D721Med (cell line): ENCODE results near the gene GBP1.

Experiments
- DNase-seq: peaks from one replicate; pipeline ENCODE4 v3.0.0; 2011; ENCODE audit warnings: low spot score; ENCODE audit not compliant: insufficient read length
- FAIRE-seq: peaks from 2 replicates; lab custom pipeline; 2011; peaks lifted over from hg19 to GRCh38; lab: Jason Lieb, UNC
- TF ChIP-seq, protein P1 (sequence below): IDR thresholded peaks from 2 replicates; pipeline ENCODE4 v1.5.1; 2012; ENCODE audit warnings: mild to moderate bottlenecking, control low read depth; ENCODE audit not compliant: insufficient read depth; ENCODE audit errors: missing control alignments

The GBP1 gene

DNA sequence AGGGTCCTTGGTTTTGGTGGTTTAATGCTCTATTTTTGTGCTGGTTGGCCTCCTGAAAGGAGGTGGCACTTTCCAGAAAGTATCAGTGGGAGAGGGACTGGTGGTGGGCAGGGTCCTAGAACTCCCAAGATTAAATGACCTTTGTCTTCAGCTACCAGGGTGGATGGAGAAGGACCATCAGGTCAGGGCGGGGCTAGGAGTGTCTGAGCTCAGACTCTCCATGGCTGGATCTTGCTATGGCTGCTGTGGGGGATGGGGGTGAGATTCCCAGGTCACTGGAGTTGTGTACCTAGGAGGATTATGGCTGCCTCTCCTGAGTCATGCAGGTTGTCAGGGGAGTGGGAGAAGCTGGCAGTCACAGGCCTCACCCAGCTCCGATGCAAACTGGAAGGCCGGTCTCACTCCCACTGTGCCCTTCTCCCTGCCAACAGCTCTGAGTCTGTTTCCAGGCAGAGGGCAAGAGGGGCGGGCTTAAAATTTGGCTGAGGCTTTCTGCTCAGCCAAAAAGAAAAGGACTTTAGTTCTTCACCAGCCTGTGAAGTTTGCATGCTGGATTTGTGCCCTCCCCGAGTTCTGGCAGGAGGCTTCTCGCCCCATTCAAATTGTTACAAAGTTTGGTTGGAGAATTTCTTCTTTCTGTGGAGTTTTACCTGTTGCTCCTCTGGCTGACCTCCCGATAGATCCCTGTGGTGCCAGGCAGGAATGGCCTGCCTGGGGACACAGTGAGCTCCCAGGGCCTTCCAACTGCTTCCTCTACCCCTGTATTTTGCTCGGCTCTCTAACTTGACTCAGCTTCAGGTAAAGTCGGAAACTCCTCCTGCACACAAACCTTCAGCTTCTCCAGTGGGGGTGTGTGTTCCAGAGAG lies 59.5 kb downstream of the GBP1 start:
- FAIRE-seq (no peak), DNase-seq (no peak)
- TF ChIP-seq, protein P1, sequence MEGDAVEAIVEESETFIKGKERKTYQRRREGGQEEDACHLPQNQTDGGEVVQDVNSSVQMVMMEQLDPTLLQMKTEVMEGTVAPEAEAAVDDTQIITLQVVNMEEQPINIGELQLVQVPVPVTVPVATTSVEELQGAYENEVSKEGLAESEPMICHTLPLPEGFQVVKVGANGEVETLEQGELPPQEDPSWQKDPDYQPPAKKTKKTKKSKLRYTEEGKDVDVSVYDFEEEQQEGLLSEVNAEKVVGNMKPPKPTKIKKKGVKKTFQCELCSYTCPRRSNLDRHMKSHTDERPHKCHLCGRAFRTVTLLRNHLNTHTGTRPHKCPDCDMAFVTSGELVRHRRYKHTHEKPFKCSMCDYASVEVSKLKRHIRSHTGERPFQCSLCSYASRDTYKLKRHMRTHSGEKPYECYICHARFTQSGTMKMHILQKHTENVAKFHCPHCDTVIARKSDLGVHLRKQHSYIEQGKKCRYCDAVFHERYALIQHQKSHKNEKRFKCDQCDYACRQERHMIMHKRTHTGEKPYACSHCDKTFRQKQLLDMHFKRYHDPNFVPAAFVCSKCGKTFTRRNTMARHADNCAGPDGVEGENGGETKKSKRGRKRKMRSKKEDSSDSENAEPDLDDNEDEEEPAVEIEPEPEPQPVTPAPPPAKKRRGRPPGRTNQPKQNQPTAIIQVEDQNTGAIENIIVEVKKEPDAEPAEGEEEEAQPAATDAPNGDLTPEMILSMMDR: no peak
